GM12878 (cell line): ENCODE results near the gene DUOX1. TPM values are rescaled to one million over a fixed set of nuclear protein-coding genes. Genes with fewer than 3 reads are reported as not detected.

ENCODE experiments used
- ATAC-seq: fragments of 200-7000 bp; cut with Tn5 transposase; 3 replicates; pipeline ENCODE4 v1.9.1; 2020; ENCODE audit warnings: mild to moderate bottlenecking, moderate library complexity
- BruUV-seq: library from RNA; stranded (reverse); fragments of 400-500 nt; replicated peaks from 2 replicates; lab custom pipeline; 2021; lab: Mats Ljungman, UMichigan
- CTCF ChIA-PET: fragments of 300-600 bp; sonication (Branson Sonifier 250); formaldehyde crosslinking; extraction: SDS; loops from one replicate; lab custom pipeline; 2021; ENCODE audit warnings: inconsistent platforms; lab: Yijun Ruan, JAX
- POLR2A ChIA-PET: fragments of 350-600 bp; formaldehyde crosslinking; extraction: SDS; loops from one replicate; lab custom pipeline; 2021; ENCODE audit warnings: inconsistent platforms; lab: Charles Lee
- RAD21 ChIA-PET: fragments of 300-600 bp; sonication (Branson Sonifier 250); formaldehyde crosslinking; loops from one replicate; lab custom pipeline; 2023; ENCODE audit warnings: antibody characterized with exemption; ENCODE audit not compliant: unreplicated experiment; lab: Charles Lee
- SMC1A ChIA-PET: fragments of 300-600 bp; sonication (Branson Sonifier 250); formaldehyde crosslinking; loops from one replicate; lab custom pipeline; 2023; ENCODE audit not compliant: unreplicated experiment, uncharacterized antibody; lab: Charles Lee
- DNase-seq: peaks from one replicate; pipeline ENCODE4 v3.0.0-alpha.2; 2011; ENCODE audit warnings: low read depth, low spot score
- FAIRE-seq: peaks from 3 replicates; lab custom pipeline; 2011; peaks lifted over from hg19 to GRCh38; lab: Jason Lieb, UNC
- H2AFZ ChIP-seq: 2 replicates; pipeline ENCODE4 v1.6.0; 2011; ENCODE audit warnings: low read depth, low read length, control low read depth; ENCODE audit not compliant: control insufficient read depth
- H3K27ac ChIP-seq: 2 replicates; pipeline ENCODE4 v1.5.1; 2011; ENCODE audit warnings: control low read depth; ENCODE audit not compliant: control insufficient read depth, insufficient read depth
- H3K27me3 ChIP-seq, 2 experiments: replicated peaks in 1 of 2; 2 replicates each; pipeline versions ENCODE4 v1.6.0 to v1.6.1; 2011; ENCODE audit warnings: low read length in 1 of 2; ENCODE audit not compliant: control insufficient read depth in 2 of 2, insufficient read depth in 2 of 2
- H3K36me3 ChIP-seq, 2 experiments: 2 replicates each; pipeline ENCODE4 v1.5.1; 2011; ENCODE audit warnings: low read length in 1 of 2; ENCODE audit not compliant: control insufficient read depth in 2 of 2, insufficient read depth in 2 of 2
- H3K4me1 ChIP-seq: 2 replicates; pipeline ENCODE4 v1.6.1; 2011; ENCODE audit warnings: mild to moderate bottlenecking, low read length, moderate library complexity, mixed read lengths; ENCODE audit not compliant: control insufficient read depth, insufficient read depth
- H3K4me2 ChIP-seq: 2 replicates; pipeline ENCODE4 v1.6.0; 2011; ENCODE audit warnings: control low read depth; ENCODE audit not compliant: control insufficient read depth, insufficient read depth
- H3K4me3 ChIP-seq: fragments of 200-600 bp; sonication (generic); 2 replicates; pipeline ENCODE4 v1.5.1; 2016
- H3K79me2 ChIP-seq: 2 replicates; pipeline ENCODE4 v1.6.0; 2011; ENCODE audit warnings: low read length; ENCODE audit not compliant: control insufficient read depth, insufficient read depth
- H3K9ac ChIP-seq: 2 replicates; pipeline ENCODE4 v1.8.0; 2011; ENCODE audit warnings: low read length, control low read depth, mixed read lengths; ENCODE audit not compliant: control insufficient read depth, insufficient read depth
- H3K9me3 ChIP-seq: replicated peaks from 3 replicates; pipeline ENCODE4 v1.5.1; 2011; ENCODE audit warnings: mild to moderate bottlenecking, low read length; ENCODE audit not compliant: control insufficient read depth, insufficient read depth
- H4K20me1 ChIP-seq: 2 replicates; pipeline ENCODE4 v1.6.0; 2011; ENCODE audit not compliant: control insufficient read depth, insufficient read depth
- ASH2L ChIP-seq: fragments of 300-600, 200-600 bp; sonication (generic); IDR thresholded peaks from 2 replicates; pipeline ENCODE4 v1.6.1; 2017; ENCODE audit warnings: low read depth, mild to moderate bottlenecking, borderline replicate concordance
- CBX3 ChIP-seq: fragments of 200-600 bp; sonication (generic); IDR thresholded peaks from 2 replicates; pipeline ENCODE4 v1.6.1; 2016; ENCODE audit warnings: low read depth, borderline replicate concordance
- JUND ChIP-seq: IDR thresholded peaks from 2 replicates; pipeline ENCODE4 v1.6.1; 2012; ENCODE audit warnings: low read depth, mild to moderate bottlenecking, low read length, improper control_type of control experiment, moderate library complexity
- MEF2B ChIP-seq: fragments of 450-650 bp; IDR thresholded peaks from 2 replicates; pipeline ENCODE4 v1.6.1; 2018; ENCODE audit warnings: mild to moderate bottlenecking, moderate library complexity; ENCODE audit not compliant: partially characterized antibody, poor library complexity, severe bottlenecking
- MLLT1 ChIP-seq: fragments of 450-650 bp; IDR thresholded peaks from 2 replicates; pipeline ENCODE4 v1.6.1; 2016; ENCODE audit warnings: mild to moderate bottlenecking
- POLR2A ChIP-seq: IDR thresholded peaks from 2 replicates; pipeline ENCODE4 v1.6.1; 2011; ENCODE audit warnings: low read depth, mild to moderate bottlenecking, low read length
- POLR2AphosphoS5 ChIP-seq: IDR thresholded peaks from 2 replicates; pipeline ENCODE4 v1.6.1; 2011; ENCODE audit warnings: mild to moderate bottlenecking, low read length, inconsistent platforms
- SPI1 ChIP-seq: IDR thresholded peaks from 2 replicates; pipeline ENCODE4 v1.6.1; 2011; ENCODE audit warnings: low read depth, mild to moderate bottlenecking, low read length, moderate library complexity, borderline replicate concordance; ENCODE audit not compliant: insufficient read depth
- SREBF1 ChIP-seq: IDR thresholded peaks from 2 replicates; pipeline ENCODE4 v1.6.1; 2012; ENCODE audit warnings: mild to moderate bottlenecking, low read length
- SRF ChIP-seq, 2 experiments: IDR thresholded peaks; 2 replicates each; pipeline ENCODE4 v1.6.1; 2011; ENCODE audit warnings: low read depth in 2 of 2, low read length in 2 of 2, mild to moderate bottlenecking in 1 of 2, moderate library complexity in 1 of 2
- TAF1 ChIP-seq: IDR thresholded peaks from 2 replicates; pipeline ENCODE4 v1.6.1; 2011; ENCODE audit warnings: mild to moderate bottlenecking, low read depth, low read length, borderline replicate concordance
- WGBS: methylation state at CpG from one replicate; pipeline ENCODE4 v1.1.6; 2016; ENCODE audit warnings: low lambda C conversion rate; ENCODE audit not compliant: insufficient replicate concordance, insufficient coverage; ENCODE audit errors: missing lambda C conversion rate; 5-methylcytosine and 5-hydroxymethylcytosine counted together
- in situ Hi-C: fragments of 300-500 bp; cut with MboI; formaldehyde crosslinking; loops from 9 replicates; pipeline ENCODE4 v1.14.3; 2018; ENCODE audit warnings: mixed read lengths
- intact Hi-C: fragments of 100-400 bp; cut with micrococcal nuclease; formaldehyde crosslinking; loops from one replicate; pipeline ENCODE4 v1.14.2; 2022; ENCODE audit not compliant: unreplicated experiment
- polyA plus RNA-seq, 11 experiments: library from polyadenylated mRNA; depleted of rRNA in 4 of 11; unstranded in 6 of 11; stranded (reverse) in 5 of 11; fragments of >200 nt; fragmentation: Nextera tagmentation in 4 of 11; fragmentation: Illumina TruSeq in 1 of 11; extraction: Ambion mirVana in 4 of 11; extraction: Trizol in 1 of 11; gene quantifications; 1 replicate in 1 of 11; 2 replicates in 10 of 11; pipeline versions ENCODE4 v1.2.1 to v1.2.3, GENCODE V29; 2011 to 2016; ENCODE audit warnings: inconsistent platforms in 2 of 11, missing spikeins in 2 of 11, low read depth in 1 of 11
- total RNA-seq, 4 experiments: library from RNA; depleted of rRNA in 3 of 4; stranded (reverse); fragments of >200 nt in 3 of 4; fragmentation: Illumina TruSeq in 1 of 4; extraction: Trizol in 1 of 4; gene quantifications; 2 replicates each; pipeline versions ENCODE4 v1.2.1 to v1.2.3, GENCODE V29; 2013 to 2021
- TF ChIP-seq, protein P1 (sequence below): fragments of 150-350 bp; IDR thresholded peaks from 2 replicates; pipeline ENCODE4 v1.6.1; 2014; ENCODE audit warnings: mild to moderate bottlenecking, low read depth, low read length
- TF ChIP-seq, protein P2 (sequence below): fragments of 450-650 bp; IDR thresholded peaks from 2 replicates; pipeline ENCODE4 v1.6.1; 2017; ENCODE audit warnings: mild to moderate bottlenecking
- TF ChIP-seq, protein P3 (sequence below): IDR thresholded peaks from 2 replicates; pipeline ENCODE4 v1.6.1; 2011; ENCODE audit warnings: borderline replicate concordance, low read depth, mild to moderate bottlenecking, moderate library complexity, mixed read lengths, low read length; ENCODE audit not compliant: insufficient read depth; ENCODE audit errors: extremely low read length
- TF ChIP-seq, protein P4 (sequence below): fragments of 450-650 bp; IDR thresholded peaks from 2 replicates; pipeline ENCODE4 v1.6.1; 2014; ENCODE audit warnings: mild to moderate bottlenecking

DUOX1 gene
- total and polyA plus RNA-seq, 10 of the 15 experiments (the other 5 are each of a cell fraction or from before 2014, with no cell fraction given), result 0.02 to 2.1 (median 0.26) TPM; not detected in 3

DNA sequence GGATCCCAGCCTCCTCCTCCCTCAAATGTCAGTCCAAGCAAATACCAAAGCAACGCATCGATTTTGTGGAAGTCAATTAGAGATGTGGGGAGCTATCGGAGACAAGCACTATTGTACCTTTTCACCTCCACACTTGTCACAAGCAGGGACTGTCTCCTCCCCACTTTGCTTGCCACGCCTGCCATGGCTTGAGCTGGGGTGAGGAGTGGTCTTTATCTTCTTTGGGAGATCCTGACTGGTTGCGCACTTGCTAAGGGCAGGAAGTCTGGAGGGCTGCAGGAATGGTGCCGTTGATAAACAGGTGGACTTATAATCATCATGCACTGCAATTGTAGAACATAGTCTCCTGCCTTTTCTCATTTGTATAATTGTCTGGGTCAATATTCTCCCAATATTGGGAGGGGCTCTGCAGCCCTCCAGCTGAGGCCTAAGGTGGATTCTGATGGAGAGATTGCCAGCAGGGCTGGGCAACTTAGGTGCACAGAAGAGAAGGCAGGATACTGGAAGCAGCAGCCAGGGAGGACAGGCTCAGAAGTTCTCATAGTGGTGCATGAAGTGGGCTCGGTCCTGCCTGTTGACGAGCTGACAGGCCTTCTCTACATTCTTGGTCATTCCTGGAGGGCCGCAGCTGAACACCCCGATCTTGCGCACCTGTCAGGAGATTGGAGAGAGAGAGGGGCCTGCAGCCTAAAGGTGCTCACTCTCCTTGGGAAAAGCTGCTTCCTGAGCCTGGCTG lies 36.0 kb upstream of the DUOX1 start:
- WGBS, result 60% methylated on average over 11 of the region's 11 CpGs
- no peak overlapping the region for H2AFZ ChIP-seq
- H3K36me3 ChIP-seq, result no peaks in the 10 kb centered on the region
- no peak overlapping the region for H3K27ac ChIP-seq
- TF ChIP-seq POLR2AphosphoS5, result no peak
- TF ChIP-seq, protein P1, sequence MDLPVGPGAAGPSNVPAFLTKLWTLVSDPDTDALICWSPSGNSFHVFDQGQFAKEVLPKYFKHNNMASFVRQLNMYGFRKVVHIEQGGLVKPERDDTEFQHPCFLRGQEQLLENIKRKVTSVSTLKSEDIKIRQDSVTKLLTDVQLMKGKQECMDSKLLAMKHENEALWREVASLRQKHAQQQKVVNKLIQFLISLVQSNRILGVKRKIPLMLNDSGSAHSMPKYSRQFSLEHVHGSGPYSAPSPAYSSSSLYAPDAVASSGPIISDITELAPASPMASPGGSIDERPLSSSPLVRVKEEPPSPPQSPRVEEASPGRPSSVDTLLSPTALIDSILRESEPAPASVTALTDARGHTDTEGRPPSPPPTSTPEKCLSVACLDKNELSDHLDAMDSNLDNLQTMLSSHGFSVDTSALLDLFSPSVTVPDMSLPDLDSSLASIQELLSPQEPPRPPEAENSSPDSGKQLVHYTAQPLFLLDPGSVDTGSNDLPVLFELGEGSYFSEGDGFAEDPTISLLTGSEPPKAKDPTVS, result no peak
- no peak for TF ChIP-seq JUND
- TF ChIP-seq, protein P2, sequence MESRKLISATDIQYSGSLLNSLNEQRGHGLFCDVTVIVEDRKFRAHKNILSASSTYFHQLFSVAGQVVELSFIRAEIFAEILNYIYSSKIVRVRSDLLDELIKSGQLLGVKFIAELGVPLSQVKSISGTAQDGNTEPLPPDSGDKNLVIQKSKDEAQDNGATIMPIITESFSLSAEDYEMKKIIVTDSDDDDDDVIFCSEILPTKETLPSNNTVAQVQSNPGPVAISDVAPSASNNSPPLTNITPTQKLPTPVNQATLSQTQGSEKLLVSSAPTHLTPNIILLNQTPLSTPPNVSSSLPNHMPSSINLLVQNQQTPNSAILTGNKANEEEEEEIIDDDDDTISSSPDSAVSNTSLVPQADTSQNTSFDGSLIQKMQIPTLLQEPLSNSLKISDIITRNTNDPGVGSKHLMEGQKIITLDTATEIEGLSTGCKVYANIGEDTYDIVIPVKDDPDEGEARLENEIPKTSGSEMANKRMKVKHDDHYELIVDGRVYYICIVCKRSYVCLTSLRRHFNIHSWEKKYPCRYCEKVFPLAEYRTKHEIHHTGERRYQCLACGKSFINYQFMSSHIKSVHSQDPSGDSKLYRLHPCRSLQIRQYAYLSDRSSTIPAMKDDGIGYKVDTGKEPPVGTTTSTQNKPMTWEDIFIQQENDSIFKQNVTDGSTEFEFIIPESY, result no peak
- TF ChIP-seq TAF1, result no peak
- TF ChIP-seq POLR2A, result no peak
- TF ChIP-seq SRF (IDR thresholded peaks at IDR 0.05; ENCODE audit: low read depth in 2 of 2, low read length in 2 of 2), result no peak
- TF ChIP-seq MEF2B, result no peak
- no peak for TF ChIP-seq CBX3
- TF ChIP-seq, protein P3, sequence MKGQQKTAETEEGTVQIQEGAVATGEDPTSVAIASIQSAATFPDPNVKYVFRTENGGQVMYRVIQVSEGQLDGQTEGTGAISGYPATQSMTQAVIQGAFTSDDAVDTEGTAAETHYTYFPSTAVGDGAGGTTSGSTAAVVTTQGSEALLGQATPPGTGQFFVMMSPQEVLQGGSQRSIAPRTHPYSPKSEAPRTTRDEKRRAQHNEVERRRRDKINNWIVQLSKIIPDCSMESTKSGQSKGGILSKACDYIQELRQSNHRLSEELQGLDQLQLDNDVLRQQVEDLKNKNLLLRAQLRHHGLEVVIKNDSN, result no peak
- no peak for TF ChIP-seq SREBF1
- no peak for TF ChIP-seq ASH2L
- TF ChIP-seq SPI1, result no peak
- TF ChIP-seq MLLT1, result no peak
- TF ChIP-seq, protein P4, sequence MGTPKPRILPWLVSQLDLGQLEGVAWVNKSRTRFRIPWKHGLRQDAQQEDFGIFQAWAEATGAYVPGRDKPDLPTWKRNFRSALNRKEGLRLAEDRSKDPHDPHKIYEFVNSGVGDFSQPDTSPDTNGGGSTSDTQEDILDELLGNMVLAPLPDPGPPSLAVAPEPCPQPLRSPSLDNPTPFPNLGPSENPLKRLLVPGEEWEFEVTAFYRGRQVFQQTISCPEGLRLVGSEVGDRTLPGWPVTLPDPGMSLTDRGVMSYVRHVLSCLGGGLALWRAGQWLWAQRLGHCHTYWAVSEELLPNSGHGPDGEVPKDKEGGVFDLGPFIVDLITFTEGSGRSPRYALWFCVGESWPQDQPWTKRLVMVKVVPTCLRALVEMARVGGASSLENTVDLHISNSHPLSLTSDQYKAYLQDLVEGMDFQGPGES, result no peak
- ATAC-seq (no peak), FAIRE-seq (no peak), DNase-seq (no peak)
- BruUV-seq, result no TSS peak
- RAD21 ChIA-PET, result no interaction called here
- no peak overlapping the region for H3K4me2 ChIP-seq
- in situ Hi-C loops, result no loop called here
- no peaks in the 10 kb centered on the region for H4K20me1 ChIP-seq
- POLR2A ChIA-PET, result interaction anchor here (1.0 kb wide), 1 partner anchor 11 kb away, joined by 3 read pairs; no protein-coding TSS in a partner anchor
- no peaks in the 10 kb centered on the region for H3K4me1 ChIP-seq
- no peak overlapping the region for H3K9ac ChIP-seq
- H3K9me3 ChIP-seq, result no peaks in the 10 kb centered on the region
- peaks cover 0 to 2% of the 10 kb centered on the region in 2 experiments; a peak in 1 of 4 replicates for H3K27me3 ChIP-seq
- H3K79me2 ChIP-seq, result no peaks in the 10 kb centered on the region
- CTCF ChIA-PET, result interaction anchor here (0.7 to 1.2 kb wide), 2 partner anchors 31 to 33 kb away, joined by 3 read pairs; no protein-coding TSS in a partner anchor
- SMC1A ChIA-PET, result no interaction called here
- intact Hi-C loops, result no loop called here
- no peak overlapping the region for H3K4me3 ChIP-seq
